Non-pigmented ciliary epithelial cell (primary cell): ENCODE data around the gene KCNH8.

Experiments
- DNase-seq: peaks from one replicate; pipeline ENCODE4 v3.0.0-alpha.2; 2010; ENCODE audit warnings: low read depth

KCNH8 gene

GRCh38 chr3:19365471-19365870, 217.2 kb downstream of the KCNH8 start:
- no peak for DNase-seq

- no peak for DNase-seq
Measured at GRCh38 chr3:19384868-19385267, 236.6 kb downstream of the KCNH8 start.

GRCh38 chr3:19392150-19392549, 243.8 kb downstream of the KCNH8 start:
- no peak for DNase-seq

- DNase-seq: no peak
Measured at GRCh38 chr3:19394946-19395345, 246.6 kb downstream of the KCNH8 start.

GRCh38 chr3:19396726-19397125, 248.4 kb downstream of the KCNH8 start:
- DNase-seq: no peak

- DNase-seq: no peak
Measured at GRCh38 chr3:19399356-19399755, 251.0 kb downstream of the KCNH8 start.

GRCh38 chr3:19399836-19400235, 251.5 kb downstream of the KCNH8 start:
- no peak for DNase-seq

GRCh38 chr3:19420159-19420558, 271.8 kb downstream of the KCNH8 start:
- no peak for DNase-seq

GRCh38 chr3:19425825-19426224, 277.5 kb downstream of the KCNH8 start:
- DNase-seq: no peak

GRCh38 chr3:19427422-19428149, 279.3 kb downstream of the KCNH8 start:
- DNase-seq: no peak

- no peak for DNase-seq
Measured at GRCh38 chr3:19428729-19429128, 280.4 kb downstream of the KCNH8 start.

GRCh38 chr3:19432669-19433068, 284.4 kb downstream of the KCNH8 start:
- no peak for DNase-seq

GRCh38 chr3:19436746-19437145, 288.4 kb downstream of the KCNH8 start:
- DNase-seq: no peak

- no peak for DNase-seq
Measured at GRCh38 chr3:19439944-19440343, 291.6 kb downstream of the KCNH8 start.

- DNase-seq: no peak
Measured at GRCh38 chr3:19446138-19446537, 297.8 kb downstream of the KCNH8 start.

- no peak for DNase-seq
Measured at GRCh38 chr3:19446687-19447086, 298.4 kb downstream of the KCNH8 start.

GRCh38 chr3:19455546-19455945, 307.2 kb downstream of the KCNH8 start:
- no peak for DNase-seq

- DNase-seq: no peak
Measured at GRCh38 chr3:19456738-19457137, 308.4 kb downstream of the KCNH8 start.

GRCh38 chr3:19457449-19457848, 309.1 kb downstream of the KCNH8 start:
- DNase-seq: no peak

GRCh38 chr3:19467761-19468160, 319.5 kb downstream of the KCNH8 start:
- DNase-seq: no peak

- no peak for DNase-seq
Measured at GRCh38 chr3:19471138-19471537, 322.8 kb downstream of the KCNH8 start.

- no peak for DNase-seq
Measured at GRCh38 chr3:19473971-19474580, 325.8 kb downstream of the KCNH8 start.

- DNase-seq: no peak
Measured at GRCh38 chr3:19476281-19476680, 328.0 kb downstream of the KCNH8 start.

- DNase-seq: no peak
Measured at GRCh38 chr3:19485267-19485666, 337.0 kb downstream of the KCNH8 start.
